Measurements from ENCODE around the gene STRN3.
"Not testable (repeated sequence)": the region's sequence is repeated elsewhere in the genome, so short reads cannot be mapped to it uniquely, and the experiment has no call there.

The STRN3 gene

DNA sequence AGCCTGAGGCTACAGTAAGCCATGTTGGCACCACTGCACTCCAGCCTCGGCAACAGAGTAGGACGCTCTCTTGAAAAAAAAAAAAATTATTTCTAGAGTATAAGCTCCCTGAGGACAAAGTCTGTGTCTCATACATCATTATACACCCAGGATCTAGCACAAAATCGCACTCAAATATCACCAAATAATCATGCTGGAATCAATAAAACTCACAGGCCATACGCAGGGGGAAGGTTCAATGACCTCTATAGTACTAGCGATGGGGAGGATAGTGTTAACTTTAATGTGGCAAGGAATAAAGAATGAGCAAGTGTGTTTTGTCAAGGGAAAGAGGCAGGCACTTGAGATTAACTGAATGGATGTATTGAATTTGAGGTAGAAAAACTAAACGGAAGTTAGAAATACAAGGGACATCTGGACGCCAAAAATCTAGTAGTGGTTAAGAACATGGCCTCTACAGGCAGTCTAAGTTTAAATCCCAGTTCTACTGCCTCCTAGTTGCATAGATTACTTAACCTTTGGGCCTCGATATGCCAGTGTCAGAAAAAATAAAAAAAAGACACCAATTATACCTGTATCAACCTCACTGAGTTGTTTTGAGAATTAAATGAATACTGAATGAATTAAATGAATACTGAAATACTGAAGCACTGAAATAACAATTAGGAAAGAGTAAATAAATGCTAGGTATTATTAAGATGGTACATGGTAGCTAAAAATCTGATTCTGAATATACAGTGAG, 5.2 kb downstream of the STRN3 start:
- Histone ChIP-seq H3K9me3 (ENCODE audit: control insufficient read depth in 1 of 2, low read length in 2 of 2) (no peaks in the 10 kb centered on the region), H3K27ac (ENCODE audit: low read length) (no peak overlapping the region), H3K36me3 (ENCODE audit: control insufficient read depth in 1 of 2, insufficient read depth in 2 of 2, low read length in 2 of 2) (peaks cover 0 to 4% of the 10 kb centered on the region in 2 donors), H3K27me3 (ENCODE audit: low read depth, low read length) (no peaks in the 10 kb centered on the region), H3K4me3 (ENCODE audit: low read depth in 1 of 2, low read length in 2 of 2) (no peak overlapping the region), H3K4me1 (ENCODE audit: control insufficient read depth in 1 of 2, insufficient read depth in 2 of 2, low read length in 2 of 2) (peaks cover 8 to 38% of the 10 kb centered on the region in 2 donors)

GRCh38 chr14:31018057-31018645, 8.0 kb downstream of the STRN3 start:
- Histone ChIP-seq H3K4me1 (ENCODE audit: control insufficient read depth in 1 of 2, insufficient read depth in 2 of 2, low read length in 2 of 2) (peaks cover 0 to 32% of the 10 kb centered on the region in 2 donors), H3K27ac (ENCODE audit: low read length) (no peak overlapping the region), H3K4me3 (ENCODE audit: low read depth in 1 of 2, low read length in 2 of 2) (no peak overlapping the region), H3K9me3 (ENCODE audit: control insufficient read depth in 1 of 2, low read length in 2 of 2) (no peaks in the 10 kb centered on the region), H3K27me3 (ENCODE audit: low read depth, low read length) (no peaks in the 10 kb centered on the region), H3K36me3 (ENCODE audit: control insufficient read depth in 1 of 2, insufficient read depth in 2 of 2, low read length in 2 of 2) (no peaks in the 10 kb centered on the region)

- H3K4me1 ChIP-seq (ENCODE audit: control insufficient read depth in 1 of 2, insufficient read depth in 2 of 2, low read length in 2 of 2) = peaks cover 0 to 19% of the 10 kb centered on the region in 2 donors
- H3K27ac ChIP-seq (ENCODE audit: low read length) = no peak overlapping the region
- H3K9me3 ChIP-seq (ENCODE audit: control insufficient read depth in 1 of 2, low read length in 2 of 2) = no peaks in the 10 kb centered on the region
- H3K27me3 ChIP-seq (ENCODE audit: low read depth, low read length) = no peaks in the 10 kb centered on the region
- H3K36me3 ChIP-seq (ENCODE audit: control insufficient read depth in 1 of 2, insufficient read depth in 2 of 2, low read length in 2 of 2) = no peaks in the 10 kb centered on the region
- H3K4me3 ChIP-seq (ENCODE audit: low read depth in 1 of 2, low read length in 2 of 2) = no peak overlapping the region
Measured at GRCh38 chr14:31013841-31014240, 12.3 kb downstream of the STRN3 start.

DNA sequence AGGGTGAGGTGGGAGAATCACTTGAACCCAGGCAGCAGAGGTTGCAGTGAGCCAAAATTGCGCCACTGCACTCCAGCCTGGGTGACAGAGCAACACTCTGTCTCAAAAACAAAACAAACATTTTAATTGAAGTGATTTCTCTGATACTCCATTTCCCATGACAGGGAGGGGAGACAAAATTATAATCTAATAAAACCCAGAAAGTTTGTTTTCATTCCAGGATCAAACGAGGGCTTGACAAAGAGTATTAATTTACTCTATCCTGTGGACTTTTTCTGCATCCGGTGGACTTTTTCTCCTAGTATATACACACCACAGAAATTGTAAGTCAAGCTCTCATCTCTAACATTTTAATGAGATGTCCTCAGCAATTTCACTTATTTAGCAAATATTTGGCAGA, 15.2 kb downstream of the STRN3 start:
- H3K4me3 ChIP-seq (ENCODE audit: low read depth in 1 of 2, low read length in 2 of 2) = no peak overlapping the region
- H3K27me3 ChIP-seq (ENCODE audit: low read depth, low read length) = no peaks in the 10 kb centered on the region
- no peak overlapping the region for H3K27ac ChIP-seq (ENCODE audit: low read length)
- no peaks in the 10 kb centered on the region for H3K9me3 ChIP-seq (ENCODE audit: control insufficient read depth in 1 of 2, low read length in 2 of 2)
- H3K4me1 ChIP-seq (ENCODE audit: control insufficient read depth in 1 of 2, insufficient read depth in 2 of 2, low read length in 2 of 2) = peaks cover 0 to 12% of the 10 kb centered on the region in 2 donors
- no peaks in the 10 kb centered on the region for H3K36me3 ChIP-seq (ENCODE audit: control insufficient read depth in 1 of 2, insufficient read depth in 2 of 2, low read length in 2 of 2)

DNA sequence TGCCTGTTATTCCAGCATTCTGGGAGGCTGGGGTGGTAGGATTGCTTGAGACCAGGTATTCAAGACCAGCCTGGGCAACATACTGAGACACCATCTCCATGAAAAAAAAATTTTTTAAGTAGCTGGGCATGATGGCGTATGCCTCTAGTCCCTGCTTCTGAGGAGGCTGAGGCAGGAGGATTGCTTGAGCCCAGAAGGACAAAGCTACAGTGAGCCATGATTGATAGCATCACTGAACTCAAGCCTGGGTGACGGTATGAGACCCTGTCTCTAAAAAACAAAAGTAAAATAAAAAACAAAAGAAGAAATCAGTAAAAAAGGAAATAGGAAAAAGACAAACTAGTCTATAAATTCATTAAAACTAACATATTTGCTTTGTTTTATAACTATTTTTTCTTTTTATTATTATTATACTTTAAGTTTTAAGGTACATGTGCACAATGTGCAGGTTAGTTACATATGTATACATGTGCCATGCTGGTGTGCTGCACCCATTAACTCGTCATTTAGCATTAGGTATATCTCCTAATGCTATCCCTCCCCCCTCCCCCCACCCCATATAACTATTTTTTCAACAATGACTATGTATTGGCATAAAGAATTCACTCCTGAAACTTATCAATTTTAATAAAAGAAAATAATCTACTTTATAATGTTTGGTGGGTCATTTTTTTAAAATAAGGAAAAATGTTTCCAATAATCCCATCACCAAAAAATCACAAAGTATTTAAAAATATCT, 16.2 kb downstream of the STRN3 start:
- no peaks in the 10 kb centered on the region for H3K27me3 ChIP-seq (ENCODE audit: low read depth, low read length)
- peaks cover 0 to 7% of the 10 kb centered on the region in 2 donors for H3K4me1 ChIP-seq (ENCODE audit: control insufficient read depth in 1 of 2, insufficient read depth in 2 of 2, low read length in 2 of 2)
- H3K4me3 ChIP-seq (ENCODE audit: low read depth in 1 of 2, low read length in 2 of 2) = no peak overlapping the region
- H3K9me3 ChIP-seq (ENCODE audit: control insufficient read depth in 1 of 2, low read length in 2 of 2) = no peaks in the 10 kb centered on the region
- H3K27ac ChIP-seq (ENCODE audit: low read length) = no peak overlapping the region
- peaks cover 0 to 5% of the 10 kb centered on the region in 2 donors for H3K36me3 ChIP-seq (ENCODE audit: control insufficient read depth in 1 of 2, insufficient read depth in 2 of 2, low read length in 2 of 2)

- Histone ChIP-seq H3K4me3 (ENCODE audit: low read depth in 1 of 2, low read length in 2 of 2) (no peak overlapping the region), H3K27me3 (ENCODE audit: low read depth, low read length) (no peaks in the 10 kb centered on the region), H3K9me3 (ENCODE audit: control insufficient read depth in 1 of 2, low read length in 2 of 2) (no peaks in the 10 kb centered on the region), H3K4me1 (ENCODE audit: control insufficient read depth in 1 of 2, insufficient read depth in 2 of 2, low read length in 2 of 2) (peaks cover 0 to 3% of the 10 kb centered on the region in 2 donors), H3K27ac (ENCODE audit: low read length) (no peak overlapping the region), H3K36me3 (ENCODE audit: control insufficient read depth in 1 of 2, insufficient read depth in 2 of 2, low read length in 2 of 2) (peaks cover 0 to 5% of the 10 kb centered on the region in 2 donors)
Measured at GRCh38 chr14:31006703-31007102, 19.5 kb downstream of the STRN3 start.

- H3K27ac ChIP-seq (ENCODE audit: low read length); H3K4me1 ChIP-seq (ENCODE audit: control insufficient read depth in 1 of 2, insufficient read depth in 2 of 2, low read length in 2 of 2); H3K36me3 ChIP-seq (ENCODE audit: control insufficient read depth in 1 of 2, insufficient read depth in 2 of 2, low read length in 2 of 2); H3K27me3 ChIP-seq (ENCODE audit: low read depth, low read length); H3K4me3 ChIP-seq (ENCODE audit: low read depth in 1 of 2, low read length in 2 of 2); H3K9me3 ChIP-seq (ENCODE audit: control insufficient read depth in 1 of 2, low read length in 2 of 2): not testable (repeated sequence)
Measured at GRCh38 chr14:31004007-31004406, 22.2 kb downstream of the STRN3 start.

DNA sequence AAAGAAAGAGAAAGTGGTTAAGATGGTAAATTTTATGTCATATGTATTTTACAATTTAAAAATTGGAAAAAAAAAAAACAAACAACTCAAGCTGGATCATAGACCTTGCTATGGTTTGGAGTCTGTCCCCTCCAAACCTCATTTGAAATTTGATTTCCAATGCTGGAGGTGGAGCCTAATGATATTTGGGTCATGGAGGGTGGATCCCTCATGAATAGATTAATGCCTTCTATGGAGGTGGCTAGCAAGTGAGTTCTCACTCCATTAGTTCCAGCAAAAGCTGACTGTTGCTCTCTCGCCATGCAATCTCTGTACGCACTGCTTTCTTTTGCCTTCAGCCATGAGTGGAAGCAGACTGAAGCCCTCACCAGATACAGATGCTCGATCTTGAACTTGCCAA, 22.9 kb downstream of the STRN3 start:
- no peaks in the 10 kb centered on the region for H3K27me3 ChIP-seq (ENCODE audit: low read depth, low read length)
- peaks cover 0 to 5% of the 10 kb centered on the region in 2 donors for H3K4me1 ChIP-seq (ENCODE audit: control insufficient read depth in 1 of 2, insufficient read depth in 2 of 2, low read length in 2 of 2)
- no peak overlapping the region for H3K27ac ChIP-seq (ENCODE audit: low read length)
- H3K4me3 ChIP-seq (ENCODE audit: low read depth in 1 of 2, low read length in 2 of 2) = no peak overlapping the region
- peaks cover 0 to 4% of the 10 kb centered on the region in 2 donors for H3K9me3 ChIP-seq (ENCODE audit: control insufficient read depth in 1 of 2, low read length in 2 of 2)
- H3K36me3 ChIP-seq (ENCODE audit: control insufficient read depth in 1 of 2, insufficient read depth in 2 of 2, low read length in 2 of 2) = peaks cover 5 to 6% of the 10 kb centered on the region in 2 donors

GRCh38 chr14:31001339-31001658, 24.9 kb downstream of the STRN3 start:
- Histone ChIP-seq H3K4me1 (ENCODE audit: control insufficient read depth in 1 of 2, insufficient read depth in 2 of 2, low read length in 2 of 2) (peaks cover 0 to 6% of the 10 kb centered on the region in 2 donors), H3K27ac (ENCODE audit: low read length) (no peak overlapping the region), H3K27me3 (ENCODE audit: low read depth, low read length) (no peaks in the 10 kb centered on the region), H3K9me3 (ENCODE audit: control insufficient read depth in 1 of 2, low read length in 2 of 2) (peaks cover 0 to 9% of the 10 kb centered on the region in 2 donors), H3K36me3 (ENCODE audit: control insufficient read depth in 1 of 2, insufficient read depth in 2 of 2, low read length in 2 of 2) (peaks cover 5 to 14% of the 10 kb centered on the region in 2 donors), H3K4me3 (ENCODE audit: low read depth in 1 of 2, low read length in 2 of 2) (no peak overlapping the region)

DNA sequence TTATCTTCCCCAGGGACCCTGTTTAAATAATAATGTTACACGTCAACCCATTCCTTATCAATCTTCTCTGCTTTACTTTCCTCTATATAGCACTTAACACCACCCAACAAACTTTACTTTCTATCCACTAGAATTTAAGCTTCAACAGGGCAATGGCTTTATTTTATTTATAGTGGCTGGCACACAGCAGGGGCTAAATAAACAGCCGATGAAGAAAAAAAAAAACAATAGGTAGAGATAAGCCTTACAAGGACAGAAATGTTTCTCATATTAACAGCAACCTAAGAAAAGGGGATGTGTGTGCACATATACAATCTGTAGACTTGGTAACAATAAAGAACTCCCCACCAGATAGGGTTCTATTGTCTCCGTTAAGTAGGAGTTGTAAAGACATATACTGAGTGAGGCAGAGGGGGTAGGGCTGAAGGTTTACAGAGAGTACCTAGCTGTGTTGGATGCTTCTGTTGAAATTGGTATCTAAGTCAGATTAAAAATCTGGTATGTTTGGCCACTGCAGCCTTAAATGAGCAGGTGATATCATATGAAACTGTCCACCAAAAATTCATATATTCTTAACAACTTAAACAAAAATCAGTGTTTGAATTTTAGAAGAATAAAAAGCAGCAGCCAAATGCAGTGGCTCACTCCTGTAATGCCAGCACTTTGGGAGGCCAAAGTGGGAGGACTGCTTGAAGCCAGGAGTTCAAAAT, 25.4 kb downstream of the STRN3 start:
- no peak overlapping the region for H3K27ac ChIP-seq (ENCODE audit: low read length)
- peaks cover 0 to 9% of the 10 kb centered on the region in 2 donors for H3K9me3 ChIP-seq (ENCODE audit: control insufficient read depth in 1 of 2, low read length in 2 of 2)
- H3K4me1 ChIP-seq (ENCODE audit: control insufficient read depth in 1 of 2, insufficient read depth in 2 of 2, low read length in 2 of 2) = peaks cover 0 to 12% of the 10 kb centered on the region in 2 donors
- H3K4me3 ChIP-seq (ENCODE audit: low read depth in 1 of 2, low read length in 2 of 2) = no peak overlapping the region
- H3K27me3 ChIP-seq (ENCODE audit: low read depth, low read length) = no peaks in the 10 kb centered on the region
- H3K36me3 ChIP-seq (ENCODE audit: control insufficient read depth in 1 of 2, insufficient read depth in 2 of 2, low read length in 2 of 2) = peaks cover 5 to 14% of the 10 kb centered on the region in 2 donors

Data from muscle layer of duodenum (tissue), 2 donors.